ENCODE results near the gene YWHAQ.

YWHAQ gene

DNA sequence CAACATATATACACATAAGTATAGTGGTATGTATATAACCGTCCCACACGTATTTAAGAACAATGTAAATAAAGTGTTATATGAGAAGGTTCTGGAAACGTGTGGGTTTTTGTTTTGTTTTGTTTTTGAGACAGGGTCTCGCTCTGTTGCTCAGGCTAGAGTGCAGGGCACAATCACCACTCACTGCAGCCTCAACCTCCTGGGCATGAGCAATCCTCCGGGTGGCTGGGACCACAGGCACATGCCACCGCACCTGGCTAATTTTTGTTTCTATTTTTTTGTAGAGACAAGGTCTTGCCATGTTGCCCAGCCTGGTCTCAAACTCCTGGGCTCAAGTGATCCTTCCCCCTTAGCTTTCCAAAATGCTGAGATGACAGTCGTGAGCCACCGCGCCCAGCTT, 81.4 kb downstream of the YWHAQ start:
- DNase-seq: no peak

DNA sequence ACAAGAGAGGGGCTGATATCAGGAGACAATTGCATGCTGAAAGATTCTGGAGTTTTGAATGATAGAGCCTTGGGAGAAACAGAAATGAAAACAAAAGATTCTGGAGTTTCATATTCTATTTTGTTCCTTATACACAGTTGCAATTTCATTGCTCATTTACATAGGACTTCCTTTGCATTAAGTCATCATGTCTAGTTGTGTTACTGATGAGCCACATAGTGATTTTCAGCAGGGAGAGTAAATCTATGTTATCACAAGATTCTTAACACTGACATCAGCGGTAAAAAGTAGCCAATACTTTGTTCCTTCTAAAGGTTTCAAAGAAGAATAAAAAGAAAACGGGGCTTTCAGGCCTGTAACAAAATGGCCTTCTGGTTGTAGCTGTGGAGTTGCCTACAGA, 82.3 kb downstream of the YWHAQ start:
- no peak for DNase-seq

DNA sequence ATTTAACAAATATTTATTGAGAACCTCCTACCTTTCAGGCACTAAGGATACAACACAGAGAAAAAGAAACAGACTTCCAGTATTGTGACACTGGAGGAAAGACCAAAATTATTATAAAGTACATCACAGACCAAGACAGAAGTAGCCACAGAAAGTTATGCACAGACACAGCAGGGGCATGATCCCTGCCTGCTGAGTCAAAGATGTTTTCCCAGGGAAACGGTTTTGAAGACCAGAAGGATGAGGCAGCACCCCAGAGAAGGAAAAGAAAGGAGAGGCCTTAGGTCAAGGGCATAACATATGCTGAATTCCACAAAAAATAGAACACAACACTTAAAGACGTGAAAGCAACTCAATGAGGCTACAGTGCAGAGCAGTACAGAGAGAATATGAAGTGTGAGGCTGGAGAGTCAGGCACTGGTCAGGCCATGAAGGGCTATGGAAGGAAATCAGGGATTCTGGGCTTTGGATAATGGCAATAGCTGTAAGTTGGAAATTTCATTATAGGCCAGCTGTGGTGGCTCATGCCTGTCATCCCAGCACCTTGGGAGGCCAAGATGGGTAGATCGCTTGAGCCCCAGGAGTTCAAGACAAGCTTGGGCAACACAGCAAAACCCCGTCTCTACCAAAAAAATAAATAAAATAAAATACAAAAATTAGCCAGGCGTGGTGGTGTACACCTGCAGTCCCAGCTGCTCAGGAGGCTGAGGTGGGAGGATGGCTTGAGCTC, 83.4 kb downstream of the YWHAQ start:
- DNase-seq: no peak

DNA sequence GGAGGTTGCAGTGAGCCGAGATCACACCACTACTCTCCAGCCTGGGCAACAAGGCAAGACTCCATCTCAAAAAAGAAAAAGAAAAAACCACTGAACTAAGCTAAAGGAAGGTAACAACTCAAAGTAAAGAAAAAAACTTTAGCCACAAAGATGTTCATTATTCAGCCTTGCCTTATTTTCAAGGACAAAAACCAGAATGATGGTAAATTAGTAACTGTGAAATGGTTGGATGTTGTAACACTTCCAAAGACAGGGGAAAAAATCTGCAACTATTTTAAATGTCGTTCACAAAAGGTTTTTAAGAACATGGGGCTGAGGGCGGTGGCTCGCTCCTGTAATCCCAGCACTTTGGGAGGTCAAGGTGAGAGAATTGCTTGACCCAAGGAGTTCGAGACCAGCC, 85.3 kb downstream of the YWHAQ start:
- DNase-seq: no peak

DNA sequence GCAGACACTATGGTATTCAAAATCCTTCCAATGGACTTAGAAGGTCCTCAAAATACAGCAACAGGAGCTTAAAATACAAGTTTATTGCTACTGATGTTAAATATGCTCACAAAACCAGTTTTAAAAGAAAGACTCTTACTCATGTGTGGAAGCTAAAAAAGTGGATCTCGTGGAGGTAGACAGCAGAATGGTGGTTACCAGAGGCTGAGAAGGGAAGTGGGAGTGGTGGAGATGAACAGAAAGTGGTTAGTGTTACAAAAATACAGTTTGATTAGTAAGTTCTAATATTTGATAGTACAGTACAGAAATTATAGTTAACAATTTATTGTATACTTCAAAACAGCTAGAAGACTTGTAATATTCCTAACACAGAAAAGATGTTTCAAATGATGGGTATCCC, 87.2 kb downstream of the YWHAQ start:
- DNase-seq: no peak

DNA sequence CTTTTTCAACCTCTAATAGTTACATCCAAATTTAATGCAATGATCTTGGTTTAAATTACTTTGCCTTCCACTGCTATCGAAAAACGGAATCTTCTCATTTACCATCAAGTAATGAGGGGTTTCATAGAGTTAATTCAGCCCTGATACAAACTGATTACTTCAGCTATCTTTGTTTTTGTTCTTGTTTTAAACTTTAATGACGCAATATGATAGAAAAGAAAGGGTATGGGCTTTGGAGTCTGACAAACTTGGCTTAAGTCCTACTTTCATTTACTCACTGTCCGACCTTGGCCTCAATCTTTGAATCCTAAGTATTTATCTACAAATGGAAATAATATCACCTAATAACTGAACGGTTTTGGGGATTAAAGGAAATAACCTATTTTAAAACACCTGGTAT, 91.3 kb downstream of the YWHAQ start:
- DNase-seq: no peak

DNA sequence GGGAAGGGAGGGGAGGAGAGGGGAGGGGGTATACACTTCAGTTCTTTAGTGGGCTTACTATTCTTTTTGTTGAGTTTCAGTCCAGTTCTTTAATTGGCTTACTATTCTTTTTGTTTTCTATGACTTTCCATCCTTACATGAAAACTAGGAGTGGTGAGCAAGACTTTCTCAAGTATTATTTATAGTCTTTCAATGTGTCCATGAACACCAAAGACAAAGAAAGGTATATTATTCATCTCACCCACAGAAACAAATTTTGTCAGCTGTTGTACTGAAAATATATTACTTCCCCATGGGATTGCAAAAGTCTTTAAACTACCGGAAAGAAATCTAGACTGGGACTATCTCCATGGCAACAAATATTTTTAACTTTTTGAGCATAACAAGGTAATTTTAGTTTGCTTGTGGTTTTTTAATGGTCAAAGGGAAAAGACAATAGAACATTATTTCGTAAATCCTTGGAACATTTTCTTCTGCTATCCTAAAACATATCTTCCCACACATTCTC, 92.7 kb downstream of the YWHAQ start:
- DNase-seq: no peak

DNA sequence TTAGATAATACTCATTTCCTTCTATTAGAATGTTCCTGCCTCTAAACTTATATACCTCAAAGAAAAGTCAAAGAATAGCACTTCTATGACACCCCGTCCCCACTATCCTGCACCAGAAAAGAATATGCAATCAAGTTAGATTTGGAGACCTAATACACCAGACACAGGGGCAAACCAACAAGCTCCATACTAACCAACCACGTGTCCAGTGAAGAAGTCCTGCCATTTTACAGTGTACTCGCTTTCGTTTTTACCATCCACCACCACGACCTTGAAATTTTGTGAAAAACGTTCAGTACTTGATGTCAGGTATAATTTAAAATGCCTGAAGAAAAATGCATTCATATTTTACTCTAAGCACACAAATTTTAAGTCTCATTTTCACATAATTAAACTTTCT, 94.3 kb downstream of the YWHAQ start:
- DNase-seq: no peak

DNA sequence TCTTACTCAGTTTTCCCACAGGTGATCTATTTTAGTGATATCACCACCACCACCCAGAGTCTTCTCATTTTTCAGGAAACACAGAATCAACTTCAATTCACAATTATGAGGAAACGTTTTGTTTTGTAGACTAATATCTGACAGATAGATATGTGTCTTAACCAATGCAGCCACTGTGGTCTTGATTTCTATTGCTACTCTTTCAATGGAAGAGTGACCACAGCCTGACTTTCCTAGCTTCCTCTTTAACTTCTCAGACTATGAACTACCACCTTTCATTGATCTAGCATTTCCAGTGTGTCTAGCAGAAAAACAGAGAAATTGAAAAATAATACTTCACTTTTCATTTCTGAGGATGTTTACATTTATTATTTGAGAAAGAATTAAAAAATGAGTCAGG, 95.6 kb downstream of the YWHAQ start:
- DNase-seq: no peak
